ENCODE results near the gene CFAP68. TPM values are rescaled to one million over a fixed set of nuclear protein-coding genes. Genes with fewer than 3 reads are reported as not detected.

The CFAP68 gene
- total and polyA plus RNA-seq, 10 of the 15 experiments (the other 5 are each of a cell fraction or from before 2014, with no cell fraction given): 35.7 to 84.4 (median 64.1) TPM

DNA sequence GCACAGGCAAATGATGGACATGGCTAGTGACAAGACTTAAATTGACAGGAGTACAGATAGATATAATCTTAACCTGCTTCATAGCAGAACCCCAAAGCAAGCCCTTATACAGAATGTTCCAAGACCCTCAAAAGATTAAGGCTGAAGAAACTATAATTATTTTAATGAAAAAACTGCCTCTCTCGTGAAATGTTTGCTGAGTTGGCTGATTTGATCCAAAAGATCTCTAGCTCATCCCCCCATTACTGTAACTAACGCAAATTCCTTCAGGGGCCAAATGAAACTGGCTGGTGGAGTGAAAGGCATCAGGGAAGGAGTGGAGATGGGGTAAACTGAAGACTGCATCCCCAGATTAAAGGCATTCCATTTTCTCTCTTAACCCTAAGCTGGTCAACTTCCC, 27.2 kb upstream of the CFAP68 start:
- Histone ChIP-seq H4K20me1 (ENCODE audit: control insufficient read depth, insufficient read depth) (no peaks in the 10 kb centered on the region), H3K9ac (ENCODE audit: control insufficient read depth, insufficient read depth, low read length) (no peak overlapping the region), H3K4me3 (no peak overlapping the region), H3K4me2 (ENCODE audit: control insufficient read depth, insufficient read depth) (no peak overlapping the region), H3K9me3 (replicated peaks; ENCODE audit: control insufficient read depth, insufficient read depth, low read length) (no peaks in the 10 kb centered on the region), H3K36me3 (ENCODE audit: control insufficient read depth in 2 of 2, insufficient read depth in 2 of 2, low read length in 1 of 2) (no peaks in the 10 kb centered on the region; a peak in 1 of 4 replicates), H3K27me3 (replicated peaks in 1 of 2; ENCODE audit: control insufficient read depth in 2 of 2, insufficient read depth in 2 of 2, low read length in 1 of 2) (no peaks in the 10 kb centered on the region), H2AFZ (ENCODE audit: control insufficient read depth, low read depth, low read length) (no peak overlapping the region), H3K4me1 (ENCODE audit: control insufficient read depth, insufficient read depth, low read length) (no peaks in the 10 kb centered on the region), H3K27ac (ENCODE audit: control insufficient read depth, insufficient read depth) (no peak overlapping the region), H3K79me2 (ENCODE audit: control insufficient read depth, insufficient read depth, low read length) (no peaks in the 10 kb centered on the region)
- in situ Hi-C loops (cut with MboI) (no loop called here), intact Hi-C loops (cut with micrococcal nuclease; ENCODE audit: unreplicated experiment) (no loop called here)
- ChIA-PET CTCF (interaction anchor here (0.9 to 2.1 kb wide), 12 partner anchors 9 to 286 kb away, joined by 3 to 8 read pairs (median 3); partner anchors contain the start of gene ALG9), POLR2A (no interaction called here), SMC1A (ENCODE audit: uncharacterized antibody, unreplicated experiment) (interaction anchor here (1.3 to 1.7 kb wide), 4 partner anchors 13 to 265 kb away, joined by 3 to 8 read pairs (median 4); partner anchors contain the start of genes ALG9 and PPP2R1B), RAD21 (ENCODE audit: unreplicated experiment) (interaction anchor here (0.7 kb wide), 1 partner anchor 254 kb away, joined by 3 read pairs; no protein-coding TSS in a partner anchor)
- WGBS (ENCODE audit: insufficient coverage, insufficient replicate concordance, low lambda C conversion rate, missing lambda C conversion rate): 91% methylated on average over 2 of the region's 2 CpGs
- no TSS peak for BruUV-seq (replicated peaks)
- no peak for DNase-seq (ENCODE audit: low read depth, low spot score)
- TF ChIP-seq KLF5 (IDR thresholded peaks at IDR 0.05; ENCODE audit: partially characterized antibody) (no peak), MYB (IDR thresholded peaks at IDR 0.05; ENCODE audit: borderline replicate concordance, low read depth, low read length) (no peak), EGR1 (IDR thresholded peaks at IDR 0.05; ENCODE audit: borderline replicate concordance in 1 of 2, low read depth in 2 of 2, low read length in 2 of 2) (no peak), EED (IDR thresholded peaks at IDR 0.05; ENCODE audit: low read depth) (no peak), SMAD1 (IDR thresholded peaks at IDR 0.05; ENCODE audit: low read depth, partially characterized antibody) (no peak), POLR2AphosphoS2 (IDR thresholded peaks at IDR 0.05; ENCODE audit: low read depth, low read length) (no peak), IRF4 (IDR thresholded peaks at IDR 0.05; ENCODE audit: low read depth, low read length) (no peak), SP1 (IDR thresholded peaks at IDR 0.05; ENCODE audit: low read depth, low read length) (no peak), ETV6 (conservative IDR thresholded peaks at IDR 0.05 in 1 of 2, IDR thresholded peaks at IDR 0.05 in 1 of 2; ENCODE audit: borderline replicate concordance in 1 of 2, low read depth in 1 of 2) (no peak), ATF7 (IDR thresholded peaks at IDR 0.05; ENCODE audit: low read depth) (no peak), ZZZ3 (IDR thresholded peaks at IDR 0.05; ENCODE audit: control insufficient read depth, insufficient read length, low read depth) (no peak), NFIC (IDR thresholded peaks at IDR 0.05; ENCODE audit: low read depth, low read length) (no peak), MEF2B (IDR thresholded peaks at IDR 0.05; ENCODE audit: partially characterized antibody, poor library complexity, severe bottlenecking) (no peak)
- TF ChIP-seq, protein P1, sequence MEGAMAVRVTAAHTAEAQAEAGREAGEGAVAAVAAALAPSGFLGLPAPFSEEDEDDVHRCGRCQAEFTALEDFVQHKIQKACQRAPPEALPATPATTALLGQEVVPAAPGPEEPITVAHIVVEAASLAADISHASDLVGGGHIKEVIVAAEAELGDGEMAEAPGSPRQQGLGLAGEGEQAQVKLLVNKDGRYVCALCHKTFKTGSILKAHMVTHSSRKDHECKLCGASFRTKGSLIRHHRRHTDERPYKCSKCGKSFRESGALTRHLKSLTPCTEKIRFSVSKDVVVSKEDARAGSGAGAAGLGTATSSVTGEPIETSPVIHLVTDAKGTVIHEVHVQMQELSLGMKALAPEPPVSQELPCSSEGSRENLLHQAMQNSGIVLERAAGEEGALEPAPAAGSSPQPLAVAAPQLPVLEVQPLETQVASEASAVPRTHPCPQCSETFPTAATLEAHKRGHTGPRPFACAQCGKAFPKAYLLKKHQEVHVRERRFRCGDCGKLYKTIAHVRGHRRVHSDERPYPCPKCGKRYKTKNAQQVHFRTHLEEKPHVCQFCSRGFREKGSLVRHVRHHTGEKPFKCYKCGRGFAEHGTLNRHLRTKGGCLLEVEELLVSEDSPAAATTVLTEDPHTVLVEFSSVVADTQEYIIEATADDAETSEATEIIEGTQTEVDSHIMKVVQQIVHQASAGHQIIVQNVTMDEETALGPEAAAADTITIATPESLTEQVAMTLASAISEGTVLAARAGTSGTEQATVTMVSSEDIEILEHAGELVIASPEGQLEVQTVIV (IDR thresholded peaks at IDR 0.05; ENCODE audit: borderline replicate concordance, partially characterized antibody): no peak
- TF ChIP-seq, protein P2, sequence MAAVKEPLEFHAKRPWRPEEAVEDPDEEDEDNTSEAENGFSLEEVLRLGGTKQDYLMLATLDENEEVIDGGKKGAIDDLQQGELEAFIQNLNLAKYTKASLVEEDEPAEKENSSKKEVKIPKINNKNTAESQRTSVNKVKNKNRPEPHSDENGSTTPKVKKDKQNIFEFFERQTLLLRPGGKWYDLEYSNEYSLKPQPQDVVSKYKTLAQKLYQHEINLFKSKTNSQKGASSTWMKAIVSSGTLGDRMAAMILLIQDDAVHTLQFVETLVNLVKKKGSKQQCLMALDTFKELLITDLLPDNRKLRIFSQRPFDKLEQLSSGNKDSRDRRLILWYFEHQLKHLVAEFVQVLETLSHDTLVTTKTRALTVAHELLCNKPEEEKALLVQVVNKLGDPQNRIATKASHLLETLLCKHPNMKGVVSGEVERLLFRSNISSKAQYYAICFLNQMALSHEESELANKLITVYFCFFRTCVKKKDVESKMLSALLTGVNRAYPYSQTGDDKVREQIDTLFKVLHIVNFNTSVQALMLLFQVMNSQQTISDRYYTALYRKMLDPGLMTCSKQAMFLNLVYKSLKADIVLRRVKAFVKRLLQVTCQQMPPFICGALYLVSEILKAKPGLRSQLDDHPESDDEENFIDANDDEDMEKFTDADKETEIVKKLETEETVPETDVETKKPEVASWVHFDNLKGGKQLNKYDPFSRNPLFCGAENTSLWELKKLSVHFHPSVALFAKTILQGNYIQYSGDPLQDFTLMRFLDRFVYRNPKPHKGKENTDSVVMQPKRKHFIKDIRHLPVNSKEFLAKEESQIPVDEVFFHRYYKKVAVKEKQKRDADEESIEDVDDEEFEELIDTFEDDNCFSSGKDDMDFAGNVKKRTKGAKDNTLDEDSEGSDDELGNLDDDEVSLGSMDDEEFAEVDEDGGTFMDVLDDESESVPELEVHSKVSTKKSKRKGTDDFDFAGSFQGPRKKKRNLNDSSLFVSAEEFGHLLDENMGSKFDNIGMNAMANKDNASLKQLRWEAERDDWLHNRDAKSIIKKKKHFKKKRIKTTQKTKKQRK (IDR thresholded peaks at IDR 0.05; ENCODE audit: low read depth, low read length): no peak
- FAIRE-seq: no peak
- no peak for ATAC-seq
